ENCODE results near the gene METTL25. TPM values are rescaled to one million over a fixed set of nuclear protein-coding genes. Genes with fewer than 3 reads are reported as not detected.
A peak's percentile ranks its signal among the peaks of the same experiment; 100 is the strongest.

The METTL25 gene
- polyA plus RNA-seq, 2 of the 4 experiments (the other 2 are of a cell fraction) = 3.8 to 6.3 TPM

GRCh38 chr12:82358200-82359114 is at the start of gene METTL25, which contains the start of gene CCDC59 (continued):
- TF ChIP-seq ZFP36 (IDR thresholded peaks at IDR 0.05; ENCODE audit: borderline replicate concordance, partially characterized antibody) (no peak), USF2 (IDR thresholded peaks at IDR 0.05) (no peak), POLR2A (IDR thresholded peaks at IDR 0.05; ENCODE audit: low read length) (peak; percentile 59), ESRRA (IDR thresholded peaks at IDR 0.05; ENCODE audit: borderline replicate concordance, low read length) (no peak; the same call in 1 of the 2 replicates), MYC (IDR thresholded peaks at IDR 0.05; ENCODE audit: borderline replicate concordance, low read length) (no peak; the same call in 1 of the 2 replicates), NPAS2 (CRISPR knock-in tag; IDR thresholded peaks at IDR 0.05; ENCODE audit: borderline replicate concordance) (no peak), HEYL (CRISPR knock-in tag; IDR thresholded peaks at IDR 0.05) (no peak), RNF2 (IDR thresholded peaks at IDR 0.05; ENCODE audit: borderline replicate concordance, low read depth) (no peak), FOSB (CRISPR knock-in tag; IDR thresholded peaks at IDR 0.05) (no peak), NR3C1 (IDR thresholded peaks at IDR 0.05) (no peak), ELK1 (IDR thresholded peaks at IDR 0.05; ENCODE audit: low read depth, low read length) (peak; percentile 6; the same call in 1 of the 2 replicates), SMC3 (IDR thresholded peaks at IDR 0.05) (peak; percentile 48), HDAC2 (IDR thresholded peaks at IDR 0.05) (peak; percentile 83), SREBF2 (IDR thresholded peaks at IDR 0.05) (no peak), FOXS1 (CRISPR knock-in tag; IDR thresholded peaks at IDR 0.05) (no peak), EP300 (IDR thresholded peaks at IDR 0.05) (no peak), MAX (IDR thresholded peaks at IDR 0.05) (peak; percentile 83), MAFK (IDR thresholded peaks at IDR 0.05; ENCODE audit: partially characterized antibody) (peak; percentile 55), RAD21 (conservative IDR thresholded peaks at IDR 0.05 in 1 of 2, IDR thresholded peaks at IDR 0.05 in 1 of 2) (peak in 1 of 2 experiments; percentile 48; a peak in 2 of 5 replicates), KDM5A (IDR thresholded peaks at IDR 0.05) (peak; percentile 99), REST (IDR thresholded peaks at IDR 0.05) (0 out of 2 replicates have a peak, but pooled peaks have one; percentile 9), HOXA7 (CRISPR knock-in tag; IDR thresholded peaks at IDR 0.05) (no peak), CBX8 (IDR thresholded peaks at IDR 0.05) (no peak), E2F6 (IDR thresholded peaks at IDR 0.05; ENCODE audit: borderline replicate concordance, low read depth) (no peak; the same call in 1 of the 2 replicates), HOXB13 (CRISPR knock-in tag; IDR thresholded peaks at IDR 0.05; ENCODE audit: low read depth) (no peak), KDM1A (IDR thresholded peaks at IDR 0.05; ENCODE audit: low read depth) (no peak)

All from A549 (cell line).